Glutamatergic neuron (in vitro differentiated cells): Measurements from ENCODE around the gene MRPS6. TPM values are rescaled to one million over a fixed set of nuclear protein-coding genes. Genes with fewer than 3 reads are reported as not detected.

Experiments used
- DNase-seq: peaks from one replicate; pipeline ENCODE4 v3.0.0; 2022
- H3K27ac Mint-ChIP-seq: one replicate; pipeline ENCODE4 v1.8.0; 2020; ENCODE audit warnings: mild to moderate bottlenecking, mixed read lengths, inconsistent platforms; ENCODE audit not compliant: unreplicated experiment
- H3K27me3 Mint-ChIP-seq: one replicate; pipeline ENCODE4 v1.8.0; 2020; ENCODE audit warnings: mild to moderate bottlenecking, moderate library complexity, mixed read lengths, inconsistent platforms; ENCODE audit not compliant: unreplicated experiment
- H3K36me3 Mint-ChIP-seq: one replicate; pipeline ENCODE4 v1.8.0; 2020; ENCODE audit warnings: mild to moderate bottlenecking, mixed read lengths, inconsistent platforms; ENCODE audit not compliant: unreplicated experiment
- H3K4me1 Mint-ChIP-seq: one replicate; pipeline ENCODE4 v1.8.0; 2020; ENCODE audit warnings: mild to moderate bottlenecking, low read depth, mixed read lengths, inconsistent platforms; ENCODE audit not compliant: unreplicated experiment
- H3K4me3 Mint-ChIP-seq: one replicate; pipeline ENCODE4 v1.8.0; 2020; ENCODE audit warnings: mild to moderate bottlenecking, mixed read lengths, inconsistent platforms; ENCODE audit not compliant: unreplicated experiment
- H3K9me3 Mint-ChIP-seq: one replicate; pipeline ENCODE4 v1.8.0; 2020; ENCODE audit warnings: mild to moderate bottlenecking, moderate library complexity, mixed read lengths, inconsistent platforms; ENCODE audit not compliant: unreplicated experiment
- total RNA-seq: library from RNA; stranded (reverse); fragmentation: NEBNext Ultra II Directional; extraction: Animal tissue kit (Norgen Biotek cat#: 25700); gene quantifications from one replicate; pipeline ENCODE4 v1.2.1, GENCODE V29; 2021; ENCODE audit not compliant: unreplicated experiment
- TF ChIP-seq, protein P1 (sequence below): fragments of 200-600 bp; sonication (generic); IDR thresholded peaks from one replicate; pipeline ENCODE4 v1.5.0; 2021; ENCODE audit not compliant: partially characterized antibody, unreplicated experiment

Gene MRPS6
- total RNA-seq, 1 donor from 2014 or later: 31.6 TPM

DNA sequence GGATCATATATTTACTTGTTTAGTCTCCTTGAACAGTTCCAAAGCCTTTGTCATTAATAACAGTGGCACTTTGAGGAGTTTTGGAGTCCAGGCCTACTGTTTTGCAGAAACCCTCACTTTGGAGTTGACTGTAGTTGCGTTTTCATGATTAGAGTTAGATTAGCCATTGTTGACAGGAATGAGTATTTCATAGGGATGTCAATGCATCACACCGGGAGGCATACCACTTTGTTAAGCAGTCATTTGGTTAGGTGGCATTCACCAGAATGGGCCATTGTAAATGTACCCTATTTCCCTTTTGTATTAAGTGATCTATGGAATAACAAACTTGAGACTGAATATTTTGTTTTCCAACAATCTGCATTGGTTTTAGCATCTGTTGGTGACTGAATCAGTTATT lies 11.8 kb downstream of the MRPS6 start:
- H3K27ac Mint-ChIP-seq: no peak overlapping the region
- H3K36me3 Mint-ChIP-seq: no peaks in the 10 kb centered on the region
- peaks cover 2% of the 10 kb centered on the region for H3K9me3 Mint-ChIP-seq
- DNase-seq: no peak
- TF ChIP-seq, protein P1, sequence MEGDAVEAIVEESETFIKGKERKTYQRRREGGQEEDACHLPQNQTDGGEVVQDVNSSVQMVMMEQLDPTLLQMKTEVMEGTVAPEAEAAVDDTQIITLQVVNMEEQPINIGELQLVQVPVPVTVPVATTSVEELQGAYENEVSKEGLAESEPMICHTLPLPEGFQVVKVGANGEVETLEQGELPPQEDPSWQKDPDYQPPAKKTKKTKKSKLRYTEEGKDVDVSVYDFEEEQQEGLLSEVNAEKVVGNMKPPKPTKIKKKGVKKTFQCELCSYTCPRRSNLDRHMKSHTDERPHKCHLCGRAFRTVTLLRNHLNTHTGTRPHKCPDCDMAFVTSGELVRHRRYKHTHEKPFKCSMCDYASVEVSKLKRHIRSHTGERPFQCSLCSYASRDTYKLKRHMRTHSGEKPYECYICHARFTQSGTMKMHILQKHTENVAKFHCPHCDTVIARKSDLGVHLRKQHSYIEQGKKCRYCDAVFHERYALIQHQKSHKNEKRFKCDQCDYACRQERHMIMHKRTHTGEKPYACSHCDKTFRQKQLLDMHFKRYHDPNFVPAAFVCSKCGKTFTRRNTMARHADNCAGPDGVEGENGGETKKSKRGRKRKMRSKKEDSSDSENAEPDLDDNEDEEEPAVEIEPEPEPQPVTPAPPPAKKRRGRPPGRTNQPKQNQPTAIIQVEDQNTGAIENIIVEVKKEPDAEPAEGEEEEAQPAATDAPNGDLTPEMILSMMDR: no peak
- H3K27me3 Mint-ChIP-seq: no peaks in the 10 kb centered on the region
- H3K4me3 Mint-ChIP-seq: no peak overlapping the region
- H3K4me1 Mint-ChIP-seq: peaks cover 5% of the 10 kb centered on the region

DNA sequence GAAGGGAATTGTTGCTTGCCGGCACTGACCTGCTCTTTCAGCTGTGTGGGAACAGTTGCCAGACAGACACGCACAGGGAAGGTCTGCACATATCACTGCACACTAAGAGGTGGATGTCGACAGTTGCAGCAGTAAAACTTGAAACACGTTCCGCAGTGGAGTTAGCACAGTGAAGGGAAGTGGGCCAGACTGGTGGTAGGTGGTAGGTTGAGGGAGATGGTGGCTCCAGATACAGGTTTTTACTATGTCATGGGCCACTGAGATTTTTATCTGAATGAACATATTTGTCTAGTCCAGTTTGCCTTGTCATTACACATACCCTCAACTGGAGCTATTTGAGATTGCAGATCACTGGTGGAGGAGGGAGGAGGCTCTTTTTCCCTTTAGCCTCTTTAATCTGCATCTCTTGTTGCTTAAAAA lies 13.5 kb downstream of the MRPS6 start:
- H3K9me3 Mint-ChIP-seq: no peaks in the 10 kb centered on the region
- no peak overlapping the region for H3K27ac Mint-ChIP-seq
- no peaks in the 10 kb centered on the region for H3K27me3 Mint-ChIP-seq
- TF ChIP-seq, protein P1: no peak
- DNase-seq: no peak
- no peaks in the 10 kb centered on the region for H3K36me3 Mint-ChIP-seq
- H3K4me1 Mint-ChIP-seq: peaks cover 5% of the 10 kb centered on the region
- H3K4me3 Mint-ChIP-seq: no peak overlapping the region

DNA sequence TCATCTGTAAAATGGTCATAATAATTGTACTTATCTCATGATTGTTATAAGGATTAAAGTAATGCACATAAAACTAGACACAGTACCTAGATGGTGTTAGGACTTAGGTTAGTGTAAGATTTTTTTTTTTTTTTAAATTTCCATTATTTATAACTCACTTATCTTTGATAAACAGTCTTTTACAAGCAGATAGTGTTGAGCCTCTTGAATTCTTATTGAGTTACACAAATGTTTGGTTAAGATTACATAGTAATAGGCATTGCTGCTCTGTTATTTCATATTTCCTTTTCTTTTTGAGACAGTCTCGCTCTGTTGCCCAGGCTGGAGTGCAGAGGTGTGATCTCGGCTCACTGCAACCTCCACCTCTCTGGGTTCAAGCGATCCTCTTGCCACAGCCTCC lies 15.4 kb downstream of the MRPS6 start:
- no peak for DNase-seq
- H3K4me3 Mint-ChIP-seq: no peak overlapping the region
- TF ChIP-seq, protein P1: no peak
- no peaks in the 10 kb centered on the region for H3K27me3 Mint-ChIP-seq
- no peaks in the 10 kb centered on the region for H3K36me3 Mint-ChIP-seq
- H3K9me3 Mint-ChIP-seq: no peaks in the 10 kb centered on the region
- no peak overlapping the region for H3K27ac Mint-ChIP-seq
- H3K4me1 Mint-ChIP-seq: no peaks in the 10 kb centered on the region

DNA sequence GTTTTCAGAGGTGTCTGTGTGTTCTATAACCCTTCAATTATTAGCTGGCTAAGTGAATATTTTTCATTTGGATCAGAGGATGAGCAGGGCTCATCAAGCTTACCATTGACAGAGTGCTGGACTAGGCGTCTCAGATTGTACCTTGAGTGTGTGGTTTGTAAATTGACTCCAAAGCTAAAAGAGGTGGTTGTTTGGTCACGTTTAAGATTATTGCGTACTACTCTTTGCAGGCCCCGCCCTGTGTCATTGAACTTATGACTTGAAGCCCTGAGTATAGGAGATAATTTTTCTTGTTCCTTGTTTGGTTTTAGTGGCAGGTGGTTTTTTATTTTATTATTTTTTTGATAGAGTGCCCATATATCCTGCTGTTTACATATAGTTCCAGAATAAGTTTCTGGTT lies 17.7 kb downstream of the MRPS6 start:
- Mint-ChIP-seq H3K27ac (no peak overlapping the region), H3K4me1 (no peaks in the 10 kb centered on the region), H3K36me3 (no peaks in the 10 kb centered on the region), H3K4me3 (no peak overlapping the region), H3K27me3 (no peaks in the 10 kb centered on the region), H3K9me3 (no peaks in the 10 kb centered on the region)
- TF ChIP-seq, protein P1: no peak
- DNase-seq: no peak

DNA sequence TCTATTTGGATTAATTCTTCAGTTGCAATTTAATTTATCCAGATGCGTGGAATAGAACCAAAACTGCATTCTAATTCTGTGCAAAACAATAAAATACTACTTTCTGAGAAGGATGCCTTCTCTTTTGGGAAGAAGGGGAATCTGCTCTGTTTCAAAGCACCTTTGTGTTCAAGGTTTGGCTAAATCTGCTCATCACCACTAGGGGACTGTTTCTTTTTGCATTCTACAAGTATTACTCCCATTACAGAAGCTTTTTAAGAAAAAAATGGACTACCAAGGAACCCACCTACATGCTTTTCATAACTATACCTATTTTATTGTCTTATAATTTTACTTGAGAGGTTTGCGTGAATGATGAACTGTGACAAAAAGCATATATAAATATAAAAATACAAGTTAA lies 18.2 kb downstream of the MRPS6 start:
- TF ChIP-seq, protein P1: peak; percentile 72
- H3K27ac Mint-ChIP-seq: no peak overlapping the region
- no peak for DNase-seq

More for the DNA sequence above, 18.2 kb downstream of the MRPS6 start:
- Mint-ChIP-seq H3K4me1 (no peaks in the 10 kb centered on the region), H3K4me3 (no peak overlapping the region), H3K9me3 (no peaks in the 10 kb centered on the region), H3K27me3 (no peaks in the 10 kb centered on the region), H3K36me3 (no peaks in the 10 kb centered on the region)
